Fibroblast of pulmonary artery (primary cell): Measurements from ENCODE around the gene RAC3.

Source experiments
- DNase-seq: peaks from one replicate; pipeline ENCODE4 v3.0.0-alpha.2; 2010; ENCODE audit warnings: low read depth
- H3K4me3 ChIP-seq: replicated peaks from 2 replicates; pipeline ENCODE4 v1.5.1; 2011; ENCODE audit warnings: low read depth, mild to moderate bottlenecking, control low read depth, low read length, moderate library complexity
- TF ChIP-seq, protein P1 (sequence below): IDR thresholded peaks from 2 replicates; pipeline ENCODE4 v1.5.1; 2011; ENCODE audit warnings: mild to moderate bottlenecking, control low read depth, low read length, inconsistent platforms; ENCODE audit errors: missing control alignments

The RAC3 gene

DNA sequence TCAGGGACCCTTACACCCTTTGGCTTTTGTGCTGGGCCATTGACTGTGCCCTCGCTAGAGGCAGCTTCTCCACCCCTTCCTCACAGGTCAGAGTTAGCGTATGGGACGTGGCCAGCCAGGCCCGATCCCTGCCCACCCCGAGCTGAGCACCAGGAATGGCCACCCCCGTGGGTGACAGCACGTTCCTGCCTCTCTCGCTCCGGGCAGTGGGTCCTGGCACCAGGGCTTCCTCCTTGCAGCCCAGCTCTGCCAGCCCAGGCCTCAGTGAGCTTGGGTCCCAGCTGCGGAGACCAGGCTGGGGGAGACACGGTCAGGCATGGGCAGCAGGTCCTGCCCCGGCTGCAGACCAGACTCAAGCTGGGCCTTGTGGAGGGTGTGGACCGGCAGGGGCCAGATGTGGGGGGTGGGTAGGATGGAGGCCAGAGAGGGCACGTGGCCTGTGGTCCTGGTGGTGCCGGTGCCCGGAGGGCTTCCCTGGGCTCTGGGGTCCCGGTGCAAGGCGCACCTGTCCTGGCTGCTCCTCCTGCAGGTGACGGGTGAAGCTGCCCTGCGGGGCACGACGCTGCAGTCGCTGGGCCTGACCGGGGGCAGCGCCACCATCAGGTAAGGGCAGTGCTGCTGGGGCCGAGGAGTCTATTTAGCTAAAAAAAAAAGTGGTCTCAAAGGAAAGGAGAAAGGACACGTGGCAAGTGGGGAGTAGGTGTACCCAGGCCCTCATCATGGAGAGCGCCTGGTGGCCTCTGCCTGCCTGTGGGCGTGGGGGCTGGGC lies 35.8 kb upstream of the RAC3 start:
- DNase-seq = no peak
- TF ChIP-seq, protein P1, sequence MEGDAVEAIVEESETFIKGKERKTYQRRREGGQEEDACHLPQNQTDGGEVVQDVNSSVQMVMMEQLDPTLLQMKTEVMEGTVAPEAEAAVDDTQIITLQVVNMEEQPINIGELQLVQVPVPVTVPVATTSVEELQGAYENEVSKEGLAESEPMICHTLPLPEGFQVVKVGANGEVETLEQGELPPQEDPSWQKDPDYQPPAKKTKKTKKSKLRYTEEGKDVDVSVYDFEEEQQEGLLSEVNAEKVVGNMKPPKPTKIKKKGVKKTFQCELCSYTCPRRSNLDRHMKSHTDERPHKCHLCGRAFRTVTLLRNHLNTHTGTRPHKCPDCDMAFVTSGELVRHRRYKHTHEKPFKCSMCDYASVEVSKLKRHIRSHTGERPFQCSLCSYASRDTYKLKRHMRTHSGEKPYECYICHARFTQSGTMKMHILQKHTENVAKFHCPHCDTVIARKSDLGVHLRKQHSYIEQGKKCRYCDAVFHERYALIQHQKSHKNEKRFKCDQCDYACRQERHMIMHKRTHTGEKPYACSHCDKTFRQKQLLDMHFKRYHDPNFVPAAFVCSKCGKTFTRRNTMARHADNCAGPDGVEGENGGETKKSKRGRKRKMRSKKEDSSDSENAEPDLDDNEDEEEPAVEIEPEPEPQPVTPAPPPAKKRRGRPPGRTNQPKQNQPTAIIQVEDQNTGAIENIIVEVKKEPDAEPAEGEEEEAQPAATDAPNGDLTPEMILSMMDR = no peak
- H3K4me3 ChIP-seq = no peak overlapping the region

DNA sequence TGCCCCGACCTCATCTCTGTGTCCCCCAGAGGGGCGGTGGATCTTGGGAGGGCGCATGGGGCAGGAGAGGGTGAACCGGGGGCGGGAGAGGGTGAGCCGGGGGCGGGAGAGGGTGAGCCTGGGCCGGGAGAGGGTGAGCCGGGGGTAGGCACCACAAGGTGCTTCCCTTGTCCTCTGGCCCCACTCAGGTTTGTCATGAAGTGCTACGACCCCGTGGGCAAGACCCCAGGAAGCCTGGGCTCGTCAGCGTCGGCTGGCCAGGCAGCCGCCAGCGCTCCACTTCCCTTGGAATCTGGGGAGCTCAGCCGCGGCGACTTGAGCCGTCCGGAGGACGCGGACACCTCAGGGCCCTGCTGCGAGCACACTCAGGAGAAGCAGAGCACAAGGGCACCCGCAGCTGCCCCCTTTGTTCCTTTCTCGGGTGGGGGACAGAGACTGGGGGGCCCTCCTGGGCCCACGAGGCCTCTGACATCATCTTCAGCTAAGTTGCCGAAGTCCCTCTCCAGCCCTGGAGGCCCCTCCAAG lies 35.2 kb upstream of the RAC3 start:
- DNase-seq = no peak
- TF ChIP-seq, protein P1 = no peak
- no peak overlapping the region for H3K4me3 ChIP-seq

DNA sequence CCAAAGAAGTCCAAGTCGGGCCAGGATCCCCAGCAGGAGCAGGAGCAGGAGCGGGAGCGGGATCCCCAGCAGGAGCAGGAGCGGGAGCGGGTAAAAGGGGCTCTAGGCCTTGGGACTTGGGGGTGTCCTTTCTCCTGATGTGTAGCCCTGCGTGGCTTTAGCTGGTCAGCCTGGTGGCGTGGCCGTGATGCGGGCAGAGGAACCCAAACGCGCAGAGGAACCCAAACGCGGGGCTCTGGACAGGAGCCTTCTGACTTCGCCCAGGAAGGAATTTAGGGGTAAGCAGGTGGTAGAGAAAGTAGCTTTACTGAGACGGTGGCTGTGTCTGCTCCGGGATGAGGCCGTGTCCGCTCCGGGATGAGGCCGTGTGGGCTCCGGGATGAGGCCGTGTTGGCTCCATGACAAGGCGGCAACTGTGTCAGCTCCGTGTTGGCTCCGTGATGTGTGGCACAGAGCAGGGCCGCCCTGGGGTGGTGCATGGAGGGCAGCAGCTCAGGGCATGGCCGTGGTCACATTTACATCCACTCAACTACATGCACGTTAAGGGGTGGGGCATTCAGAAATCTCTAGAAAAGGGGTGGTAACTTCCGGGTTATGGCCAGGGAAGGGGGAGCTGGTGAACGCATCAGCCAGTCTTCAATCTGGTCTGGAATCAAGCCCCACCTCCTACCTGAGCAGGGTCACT lies 34.6 kb upstream of the RAC3 start:
- H3K4me3 ChIP-seq = no peak overlapping the region
- DNase-seq = no peak
- TF ChIP-seq, protein P1 = no peak

DNA sequence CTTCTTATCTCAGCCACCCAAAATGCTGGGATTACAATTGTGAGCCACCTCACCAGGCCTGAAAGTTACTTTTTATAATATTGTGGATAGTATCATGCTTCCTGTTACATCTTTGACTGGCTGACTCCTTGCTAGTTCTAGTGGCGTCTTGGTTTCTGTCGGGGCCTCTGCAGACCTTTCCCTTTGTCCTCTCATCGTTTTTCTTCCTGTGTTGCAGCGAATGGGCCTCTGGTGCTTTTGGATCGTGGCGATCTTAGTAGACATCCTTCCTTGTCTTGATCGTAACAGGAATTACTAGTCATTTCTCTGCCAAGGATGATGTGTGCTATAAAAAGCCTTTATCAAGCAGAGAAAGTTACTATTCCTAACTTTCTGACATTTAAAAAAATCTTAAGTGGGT lies 33.3 kb upstream of the RAC3 start:
- no peak overlapping the region for H3K4me3 ChIP-seq
- DNase-seq = no peak
- TF ChIP-seq, protein P1 = no peak

GRCh38 chr17:81998691-81999438 lies 32.6 kb upstream of the RAC3 start:
- no peak overlapping the region for H3K4me3 ChIP-seq
- TF ChIP-seq, protein P1 = no peak
- DNase-seq = no peak

DNA sequence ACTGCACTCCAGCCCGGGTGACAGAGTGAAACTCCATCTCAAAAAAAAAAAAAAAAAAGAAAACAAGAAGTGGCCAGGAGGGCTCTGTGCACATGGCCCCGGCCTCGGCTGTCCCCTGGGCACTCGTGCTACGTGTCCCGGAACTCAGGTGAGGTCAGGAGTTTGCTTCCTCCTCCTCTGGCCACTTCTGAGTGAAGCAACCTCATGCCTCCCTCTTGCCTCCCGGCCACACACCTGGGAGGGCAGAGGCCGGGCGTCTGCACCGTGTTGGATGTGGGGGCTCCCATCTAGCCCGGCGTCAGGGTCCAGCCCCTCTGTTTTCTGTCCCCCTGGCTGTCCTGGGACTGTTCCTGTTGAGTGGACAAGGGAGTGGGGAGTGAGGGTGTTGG lies 31.9 kb upstream of the RAC3 start:
- TF ChIP-seq, protein P1 = no peak
- H3K4me3 ChIP-seq = no peak overlapping the region
- DNase-seq = no peak
